Measurements from ENCODE around the gene ETS1.

GRCh38 chr11:128420951-128421350 lies 166.4 kb downstream of the ETS1 start:
- TF ChIP-seq CTCF (IDR thresholded peaks at IDR 0.05; ENCODE audit: insufficient read depth, low read length) = no peak
- no peak for TF ChIP-seq GABPA (IDR thresholded peaks at IDR 0.05; ENCODE audit: low read depth)
- no peak for TF ChIP-seq POLR2AphosphoS5 (IDR thresholded peaks at IDR 0.05; ENCODE audit: low read depth)
- TF ChIP-seq REST (IDR thresholded peaks at IDR 0.05; ENCODE audit: insufficient replicate concordance, low read depth) = no peak
- TF ChIP-seq SPI1 (IDR thresholded peaks at IDR 0.05; ENCODE audit: borderline replicate concordance, low read depth) = no peak

Data from HL-60 (cell line).